Loucy (cell line): ENCODE data around the gene ANKZF1.

ENCODE experiments used
- H2AFZ ChIP-seq: fragments of 200-600 bp; sonication (generic); 2 replicates; pipeline ENCODE4 v1.6.0; 2016; ENCODE audit warnings: antibody characterized with exemption, mild to moderate bottlenecking, low read length, moderate library complexity
- H3F3A ChIP-seq: fragments of 200-600 bp; 2 replicates; pipeline ENCODE4 v1.6.0; 2016; ENCODE audit warnings: antibody characterized with exemption, low read depth, mild to moderate bottlenecking
- H3K27me3 ChIP-seq: fragments of 200-600 bp; sonication (generic); 2 replicates; pipeline ENCODE4 v1.6.1; 2014; ENCODE audit warnings: low read length, mild to moderate bottlenecking; ENCODE audit not compliant: insufficient read depth, poor library complexity, severe bottlenecking
- H3K36me3 ChIP-seq: fragments of 200-600 bp; sonication (generic); 2 replicates; pipeline ENCODE4 v1.6.1; 2016; ENCODE audit warnings: low read length; ENCODE audit not compliant: insufficient read depth
- H3K4me1 ChIP-seq: fragments of 200-600 bp; sonication (generic); 2 replicates; pipeline ENCODE4 v1.5.1; 2014; ENCODE audit warnings: low read length, mild to moderate bottlenecking; ENCODE audit not compliant: insufficient read depth, poor library complexity, severe bottlenecking
- H3K4me2 ChIP-seq: fragments of 200-600 bp; sonication (generic); 2 replicates; pipeline ENCODE4 v1.6.0; 2014; ENCODE audit warnings: antibody characterized with exemption, low read length, low read depth, mild to moderate bottlenecking; ENCODE audit not compliant: poor library complexity, severe bottlenecking
- H3K4me3 ChIP-seq: fragments of 200-600 bp; sonication (generic); 2 replicates; pipeline ENCODE4 v1.5.1; 2014; ENCODE audit warnings: low read length, mild to moderate bottlenecking, mixed read lengths; ENCODE audit not compliant: poor library complexity, severe bottlenecking
- H3K79me2 ChIP-seq: fragments of 200-600 bp; sonication (generic); 2 replicates; pipeline ENCODE4 v1.6.1; 2014; ENCODE audit warnings: low read length; ENCODE audit not compliant: insufficient read depth
- H3K9ac ChIP-seq: fragments of 200-600 bp; sonication (generic); 2 replicates; pipeline ENCODE4 v1.6.0; 2014; ENCODE audit warnings: mild to moderate bottlenecking, low read depth, low read length, moderate library complexity; ENCODE audit not compliant: poor library complexity, severe bottlenecking
- H3K9me2 ChIP-seq: fragments of 200-600 bp; sonication (generic); replicated peaks from 2 replicates; pipeline ENCODE4 v1.6.1; 2016; ENCODE audit warnings: low read depth, low read length, mixed read lengths
- H3K9me3 ChIP-seq: fragments of 200-600 bp; sonication (generic); 2 replicates; pipeline ENCODE4 v1.6.1; 2014; ENCODE audit warnings: mild to moderate bottlenecking, antibody characterized with exemption, low read length, low read depth; ENCODE audit not compliant: insufficient read depth
- H4K20me1 ChIP-seq: fragments of 200-600 bp; sonication (generic); 2 replicates; pipeline ENCODE4 v1.6.0; 2014; ENCODE audit warnings: antibody characterized with exemption, low read length, mild to moderate bottlenecking; ENCODE audit not compliant: insufficient read depth, poor library complexity, severe bottlenecking
- CTCF ChIP-seq: fragments of 200-600 bp; sonication (generic); conservative IDR thresholded peaks from 2 replicates; pipeline ENCODE4 v1.5.1; 2014; ENCODE audit warnings: mild to moderate bottlenecking, antibody characterized with exemption, low read length
- EZH2phosphoT487 ChIP-seq: fragments of 200-600 bp; IDR thresholded peaks from 2 replicates; pipeline ENCODE4 v1.6.1; 2018; ENCODE audit warnings: antibody characterized with exemption, mild to moderate bottlenecking, moderate library complexity, borderline replicate concordance

The ANKZF1 gene

GRCh38 chr2:219213486-219214071, 16.0 kb upstream of the ANKZF1 start:
- Histone ChIP-seq H3K36me3 (no peaks in the 10 kb centered on the region), H3K9ac (no peak overlapping the region), H4K20me1 (no peaks in the 10 kb centered on the region), H3K27me3 (no peaks in the 10 kb centered on the region), H3F3A (no peaks in the 10 kb centered on the region), H3K9me3 (no peaks in the 10 kb centered on the region), H3K79me2 (no peaks in the 10 kb centered on the region), H3K4me3 (no peak overlapping the region), H2AFZ (no peak overlapping the region), H3K4me2 (no peak overlapping the region), H3K9me2 (no peaks in the 10 kb centered on the region), H3K4me1 (peaks cover 10% of the 10 kb centered on the region)
- TF ChIP-seq EZH2phosphoT487, result no peak
- no peak for TF ChIP-seq CTCF

GRCh38 chr2:219214141-219214540, 15.5 kb upstream of the ANKZF1 start:
- no peak for TF ChIP-seq CTCF
- TF ChIP-seq EZH2phosphoT487, result no peak
- no peaks in the 10 kb centered on the region for H3K9me2 ChIP-seq
- no peaks in the 10 kb centered on the region for H4K20me1 ChIP-seq
- no peak overlapping the region for H3K4me3 ChIP-seq
- peaks cover 10% of the 10 kb centered on the region for H3K4me1 ChIP-seq
- no peaks in the 10 kb centered on the region for H3K79me2 ChIP-seq
- no peaks in the 10 kb centered on the region for H3F3A ChIP-seq
- H3K27me3 ChIP-seq, result no peaks in the 10 kb centered on the region
- H3K9ac ChIP-seq, result no peak overlapping the region
- H2AFZ ChIP-seq, result no peak overlapping the region
- H3K9me3 ChIP-seq, result no peaks in the 10 kb centered on the region
- H3K4me2 ChIP-seq, result no peak overlapping the region
- H3K36me3 ChIP-seq, result no peaks in the 10 kb centered on the region

DNA sequence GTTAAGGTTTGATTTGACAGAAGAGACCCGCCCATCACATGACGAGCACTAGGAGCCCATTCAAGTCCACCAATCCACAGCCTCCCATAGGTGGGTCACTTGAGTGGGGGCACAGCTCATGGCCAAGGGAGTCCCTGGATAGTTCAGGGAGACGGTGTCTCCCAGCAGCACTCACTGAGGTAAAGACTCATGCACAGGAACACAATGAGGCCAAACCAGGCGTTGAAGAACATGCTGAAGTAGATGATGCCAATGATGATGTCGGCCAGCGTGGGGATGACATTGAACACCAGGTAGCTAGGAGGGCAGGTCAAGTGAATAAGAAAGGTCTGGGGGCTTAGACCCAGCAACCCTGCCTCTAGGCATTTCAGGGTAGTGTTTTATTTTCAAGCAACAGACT, 14.8 kb upstream of the ANKZF1 start:
- H3K4me3 ChIP-seq, result no peak overlapping the region
- no peaks in the 10 kb centered on the region for H3K9me2 ChIP-seq
- no peaks in the 10 kb centered on the region for H3K27me3 ChIP-seq
- H3F3A ChIP-seq, result no peaks in the 10 kb centered on the region
- H4K20me1 ChIP-seq, result no peaks in the 10 kb centered on the region
- H3K4me1 ChIP-seq, result peaks cover 10% of the 10 kb centered on the region
- H2AFZ ChIP-seq, result no peak overlapping the region
- no peaks in the 10 kb centered on the region for H3K36me3 ChIP-seq
- H3K9ac ChIP-seq, result no peak overlapping the region
- no peaks in the 10 kb centered on the region for H3K9me3 ChIP-seq
- H3K79me2 ChIP-seq, result no peaks in the 10 kb centered on the region
- TF ChIP-seq EZH2phosphoT487 (no peak), CTCF (no peak)
- no peak overlapping the region for H3K4me2 ChIP-seq
